GM12874 (cell line): ENCODE data around the gene NCKAP5L.

Experiments
- TF ChIP-seq, protein P1 (sequence below): IDR thresholded peaks from 2 replicates; pipeline ENCODE4 v1.5.1; 2011; ENCODE audit warnings: low read depth, mild to moderate bottlenecking, control low read depth, low read length, moderate library complexity; ENCODE audit not compliant: insufficient read depth

NCKAP5L gene

GRCh38 chr12:49813131-49813530 is 15.1 kb downstream of the NCKAP5L start:
- TF ChIP-seq, protein P1, sequence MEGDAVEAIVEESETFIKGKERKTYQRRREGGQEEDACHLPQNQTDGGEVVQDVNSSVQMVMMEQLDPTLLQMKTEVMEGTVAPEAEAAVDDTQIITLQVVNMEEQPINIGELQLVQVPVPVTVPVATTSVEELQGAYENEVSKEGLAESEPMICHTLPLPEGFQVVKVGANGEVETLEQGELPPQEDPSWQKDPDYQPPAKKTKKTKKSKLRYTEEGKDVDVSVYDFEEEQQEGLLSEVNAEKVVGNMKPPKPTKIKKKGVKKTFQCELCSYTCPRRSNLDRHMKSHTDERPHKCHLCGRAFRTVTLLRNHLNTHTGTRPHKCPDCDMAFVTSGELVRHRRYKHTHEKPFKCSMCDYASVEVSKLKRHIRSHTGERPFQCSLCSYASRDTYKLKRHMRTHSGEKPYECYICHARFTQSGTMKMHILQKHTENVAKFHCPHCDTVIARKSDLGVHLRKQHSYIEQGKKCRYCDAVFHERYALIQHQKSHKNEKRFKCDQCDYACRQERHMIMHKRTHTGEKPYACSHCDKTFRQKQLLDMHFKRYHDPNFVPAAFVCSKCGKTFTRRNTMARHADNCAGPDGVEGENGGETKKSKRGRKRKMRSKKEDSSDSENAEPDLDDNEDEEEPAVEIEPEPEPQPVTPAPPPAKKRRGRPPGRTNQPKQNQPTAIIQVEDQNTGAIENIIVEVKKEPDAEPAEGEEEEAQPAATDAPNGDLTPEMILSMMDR, result no peak

DNA sequence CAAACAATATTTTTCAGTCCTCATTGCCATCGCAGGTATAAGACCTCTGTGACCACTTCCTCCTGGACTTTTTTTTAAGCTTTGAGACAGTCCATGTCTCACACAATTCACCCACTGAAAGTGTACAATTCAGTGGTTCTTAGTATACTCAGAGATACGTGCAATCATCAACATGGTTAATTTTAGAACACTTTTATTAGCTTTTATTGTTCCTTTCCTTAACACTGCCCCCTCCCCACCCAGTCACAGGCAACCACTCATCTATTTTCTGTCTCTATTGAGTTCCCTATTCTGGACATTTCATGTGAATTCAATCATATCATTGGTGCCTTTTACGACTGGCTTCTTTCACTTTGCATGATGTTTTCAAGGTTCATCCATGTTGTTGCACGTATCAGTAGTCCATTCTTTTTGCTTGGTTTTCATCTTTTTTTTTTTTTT is 16.2 kb downstream of the NCKAP5L start:
- TF ChIP-seq, protein P1, result no peak

- TF ChIP-seq, protein P1, result no peak
Observed at GRCh38 chr12:49811136-49811535, 17.1 kb downstream of the NCKAP5L start.

DNA sequence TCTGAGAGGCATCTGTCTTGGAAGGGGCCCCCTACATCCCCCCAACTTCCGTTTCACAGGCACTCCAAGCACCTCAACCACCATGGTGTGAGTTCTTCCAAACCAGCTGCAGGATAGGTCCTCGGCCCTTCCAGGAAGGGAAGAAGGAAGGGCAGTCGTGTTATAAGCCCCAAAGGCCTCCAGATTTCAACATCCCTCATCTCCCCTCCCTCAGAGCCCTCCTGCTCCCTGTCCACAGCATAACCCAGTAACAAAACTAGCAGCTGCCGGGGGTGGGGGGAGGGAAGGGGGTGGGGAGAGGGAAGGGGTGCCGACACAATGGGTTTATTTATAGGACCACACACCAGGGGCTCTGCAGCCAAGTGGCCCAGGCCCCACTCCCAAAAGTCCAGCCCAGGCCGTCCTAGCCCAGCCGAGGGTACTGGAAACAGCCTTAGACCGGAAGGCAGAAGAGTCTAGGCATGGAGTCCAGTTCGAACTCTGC is 18.3 kb downstream of the NCKAP5L start:
- TF ChIP-seq, protein P1, result no peak

DNA sequence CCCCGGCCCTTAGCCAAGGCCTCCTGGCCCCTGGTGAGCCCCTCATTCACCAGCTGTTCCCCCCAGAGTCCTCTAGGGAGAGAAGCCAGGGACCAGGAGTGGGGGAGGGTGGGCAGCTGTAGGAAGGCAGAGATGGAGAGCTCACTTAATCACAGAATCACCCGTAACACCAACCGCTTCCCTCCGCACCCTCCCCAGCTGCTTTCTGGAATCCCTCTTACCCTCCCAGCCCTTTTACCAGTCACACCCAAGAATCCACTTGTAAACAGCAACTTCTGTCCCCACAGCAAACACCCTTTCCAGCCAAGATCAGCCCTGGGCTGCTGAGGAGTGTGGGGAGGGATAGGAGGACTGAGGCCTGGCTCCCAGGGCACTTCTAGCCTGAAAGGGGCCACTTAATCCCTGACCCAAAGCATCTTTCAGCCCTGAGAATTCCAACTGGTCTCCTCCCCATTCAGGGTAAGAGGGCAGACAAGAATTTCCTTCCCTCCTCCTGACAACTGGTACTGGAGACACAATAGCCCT is 18.8 kb downstream of the NCKAP5L start:
- TF ChIP-seq, protein P1, result no peak

DNA sequence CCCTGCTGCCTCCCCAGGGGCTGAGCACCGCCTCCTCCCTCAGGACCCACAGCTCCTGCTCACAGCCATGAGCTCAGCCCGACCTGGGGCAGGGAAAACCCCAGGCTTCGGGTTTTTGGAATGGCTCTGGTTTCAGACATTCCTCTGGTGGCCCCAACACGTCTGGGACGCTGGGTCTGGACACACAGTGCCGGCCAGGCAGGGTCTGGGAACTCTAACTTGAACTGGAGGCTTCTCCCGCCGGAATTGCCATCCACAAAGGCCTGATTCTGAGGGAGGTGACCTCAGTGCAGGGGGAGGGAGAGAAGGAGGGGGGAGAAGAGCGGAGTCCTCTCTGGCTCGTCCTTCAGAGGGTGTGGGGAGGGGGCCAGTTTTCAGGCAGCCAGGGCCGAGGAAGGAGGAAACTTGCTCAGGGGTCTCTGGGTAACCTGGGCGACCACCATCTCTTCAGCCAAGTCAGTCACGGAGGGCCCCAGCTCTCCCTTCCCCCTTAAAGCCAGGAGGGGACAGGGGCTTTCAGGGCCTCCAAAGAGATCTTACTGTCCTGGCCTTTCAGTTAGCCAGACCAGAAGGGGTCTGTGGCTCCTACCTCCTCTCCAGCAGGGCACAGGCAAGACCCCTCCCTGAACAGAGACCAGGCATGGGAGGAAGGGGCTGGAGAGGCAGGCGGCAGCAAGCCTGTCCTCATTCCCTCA is 19.4 kb downstream of the NCKAP5L start:
- TF ChIP-seq, protein P1, result no peak

DNA sequence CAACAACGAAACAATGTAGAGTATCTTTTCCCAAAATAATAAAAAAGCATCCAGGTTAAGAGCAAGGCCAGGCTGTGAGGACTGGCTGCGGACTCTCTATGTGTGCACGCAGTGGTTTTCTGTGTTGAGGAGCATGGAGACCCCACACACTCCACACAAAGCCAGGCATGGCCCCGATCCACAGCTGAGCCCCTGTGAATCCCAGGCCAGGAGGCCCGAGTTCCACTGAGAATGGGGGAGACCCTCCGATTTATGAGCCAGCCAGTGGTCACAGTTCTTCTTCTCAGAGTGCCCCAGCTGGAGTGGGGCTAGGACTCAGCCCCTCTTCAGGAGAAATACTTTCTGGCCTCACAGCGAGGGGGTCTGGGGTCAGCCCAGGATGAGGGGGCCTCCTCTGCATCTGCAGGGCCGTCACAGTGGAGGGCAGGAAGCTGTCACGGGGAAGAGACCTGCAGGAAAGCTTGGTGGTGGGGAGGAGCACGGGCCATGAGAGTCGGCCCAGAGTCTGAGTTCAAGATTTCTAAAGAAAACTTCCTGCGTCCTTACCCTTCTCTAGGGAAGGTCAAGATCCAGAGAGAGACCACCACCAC is 20.1 kb downstream of the NCKAP5L start:
- TF ChIP-seq, protein P1, result no peak
